Subcutaneous abdominal adipose tissue (tissue), 5 donors: Measurements from ENCODE around the gene CTNNA3.

ENCODE experiments used
- H3K27ac ChIP-seq: one replicate; pipeline ENCODE4 v1.7.0; 2013; ENCODE audit warnings: low read depth, mild to moderate bottlenecking, inconsistent platforms, low read length, moderate library complexity
- H3K27me3 ChIP-seq, 5 donors: one replicate each; pipeline ENCODE4 v1.7.0; 2013; ENCODE audit warnings: low read length in 5 of 5, inconsistent platforms in 1 of 5; ENCODE audit not compliant: control insufficient read depth in 5 of 5, insufficient read depth in 4 of 5
- H3K36me3 ChIP-seq, 5 donors: one replicate each; pipeline ENCODE4 v1.7.0; 2013; ENCODE audit warnings: low read length in 5 of 5; ENCODE audit not compliant: control insufficient read depth in 5 of 5, insufficient read depth in 5 of 5
- H3K4me1 ChIP-seq, 5 donors: one replicate each; pipeline ENCODE4 v1.7.0; 2013; ENCODE audit warnings: low read length in 5 of 5, mild to moderate bottlenecking in 3 of 5, moderate library complexity in 1 of 5; ENCODE audit not compliant: control insufficient read depth in 5 of 5, insufficient read depth in 5 of 5
- H3K4me3 ChIP-seq, 5 donors: one replicate each; pipeline ENCODE4 v1.7.0; 2013; ENCODE audit warnings: low read length in 5 of 5, low read depth in 1 of 5
- H3K9ac ChIP-seq, 5 donors: one replicate each; pipeline ENCODE4 v1.7.0; 2013; ENCODE audit warnings: low read length in 5 of 5, mild to moderate bottlenecking in 4 of 5, moderate library complexity in 3 of 5
- H3K9me3 ChIP-seq, 5 donors: one replicate each; pipeline ENCODE4 v1.7.0; 2013; ENCODE audit warnings: low read length in 5 of 5; ENCODE audit not compliant: control insufficient read depth in 5 of 5
- donor health status: healthy.
- donor health status: healthy.
- donor health status: healthy.
- donor health status: healthy.
- donor health status: healthy.

The CTNNA3 gene

GRCh38 chr10:66958466-66958865 lies 737.5 kb downstream of the CTNNA3 start:
- H3K27me3 ChIP-seq = no peaks in the 10 kb centered on the region
- H3K9ac ChIP-seq = peak overlapping the region in 3 of 5 donors; percentile 6 to 74 (median 49)
- H3K27ac ChIP-seq = peak overlapping the region; percentile 12
- peaks cover 0 to 33% (median 20%) of the 10 kb centered on the region in 5 donors for H3K4me1 ChIP-seq
- H3K4me3 ChIP-seq = peak overlapping the region; percentile 32 to 70 (median 52)
- no peaks in the 10 kb centered on the region for H3K36me3 ChIP-seq
- H3K9me3 ChIP-seq = no peaks in the 10 kb centered on the region

DNA sequence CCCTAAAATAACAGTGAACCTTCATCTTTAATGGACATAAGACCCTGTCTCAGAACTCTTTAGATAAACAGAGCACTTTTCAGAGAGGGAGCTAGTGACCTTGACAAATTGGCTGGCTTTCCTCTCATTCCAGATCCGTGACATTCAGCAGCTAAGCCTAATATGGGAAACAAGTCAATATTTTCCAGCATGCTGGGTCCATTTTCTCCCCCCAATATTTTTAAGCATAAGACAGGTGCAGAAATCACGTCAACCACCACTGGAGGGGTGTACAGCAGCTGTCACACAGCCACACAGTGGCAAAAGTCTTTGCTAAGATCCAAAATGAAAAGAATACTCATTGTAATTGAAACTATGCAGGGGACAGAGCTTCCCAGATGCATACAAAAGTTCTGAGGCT lies 744.1 kb downstream of the CTNNA3 start:
- no peak overlapping the region for H3K27ac ChIP-seq
- H3K4me1 ChIP-seq = peaks cover 0 to 9% (median 6%) of the 10 kb centered on the region in 5 donors
- H3K9me3 ChIP-seq = no peaks in the 10 kb centered on the region
- no peak overlapping the region for H3K4me3 ChIP-seq
- H3K9ac ChIP-seq = no peak overlapping the region
- no peaks in the 10 kb centered on the region for H3K36me3 ChIP-seq
- H3K27me3 ChIP-seq = no peaks in the 10 kb centered on the region

- Histone ChIP-seq H3K27me3 (no peaks in the 10 kb centered on the region), H3K27ac (no peak overlapping the region), H3K36me3 (no peaks in the 10 kb centered on the region), H3K4me1 (no peaks in the 10 kb centered on the region), H3K9ac (no peak overlapping the region), H3K4me3 (no peak overlapping the region), H3K9me3 (no peaks in the 10 kb centered on the region)
Measured at GRCh38 chr10:66943590-66943989, 752.4 kb downstream of the CTNNA3 start.

DNA sequence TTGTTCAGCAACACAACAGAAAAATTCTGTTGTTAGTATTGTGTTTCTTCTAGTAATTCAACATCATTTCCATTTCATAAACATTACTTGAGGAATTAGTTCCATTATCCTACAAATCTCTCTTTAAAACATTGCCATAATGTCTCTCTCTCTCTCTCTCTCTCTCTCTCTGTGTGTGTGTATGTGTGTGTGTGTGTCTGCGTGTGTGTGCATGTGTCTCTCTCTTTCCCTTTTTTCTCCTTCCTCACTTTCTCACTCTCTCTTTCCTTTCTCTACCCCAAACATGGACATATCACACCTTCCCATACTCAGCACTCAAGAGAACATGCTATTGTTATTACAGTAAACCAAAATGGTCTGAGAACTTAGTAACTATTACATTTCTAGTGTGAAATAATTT lies 753.6 kb downstream of the CTNNA3 start:
- no peaks in the 10 kb centered on the region for H3K27me3 ChIP-seq
- no peak overlapping the region for H3K9ac ChIP-seq
- H3K9me3 ChIP-seq = no peaks in the 10 kb centered on the region
- no peak overlapping the region for H3K27ac ChIP-seq
- H3K36me3 ChIP-seq = no peaks in the 10 kb centered on the region
- H3K4me3 ChIP-seq = no peak overlapping the region
- H3K4me1 ChIP-seq = no peaks in the 10 kb centered on the region

- Histone ChIP-seq H3K4me1 (no peaks in the 10 kb centered on the region), H3K27ac (no peak overlapping the region), H3K27me3 (no peaks in the 10 kb centered on the region), H3K9ac (no peak overlapping the region), H3K4me3 (no peak overlapping the region), H3K9me3 (no peaks in the 10 kb centered on the region), H3K36me3 (no peaks in the 10 kb centered on the region)
Measured at GRCh38 chr10:66941491-66941890, 754.5 kb downstream of the CTNNA3 start.

GRCh38 chr10:66940965-66941364 lies 755.0 kb downstream of the CTNNA3 start:
- H3K36me3 ChIP-seq = no peaks in the 10 kb centered on the region
- no peak overlapping the region for H3K27ac ChIP-seq
- no peaks in the 10 kb centered on the region for H3K4me1 ChIP-seq
- H3K9me3 ChIP-seq = no peaks in the 10 kb centered on the region
- no peak overlapping the region for H3K9ac ChIP-seq
- no peak overlapping the region for H3K4me3 ChIP-seq
- H3K27me3 ChIP-seq = no peaks in the 10 kb centered on the region

DNA sequence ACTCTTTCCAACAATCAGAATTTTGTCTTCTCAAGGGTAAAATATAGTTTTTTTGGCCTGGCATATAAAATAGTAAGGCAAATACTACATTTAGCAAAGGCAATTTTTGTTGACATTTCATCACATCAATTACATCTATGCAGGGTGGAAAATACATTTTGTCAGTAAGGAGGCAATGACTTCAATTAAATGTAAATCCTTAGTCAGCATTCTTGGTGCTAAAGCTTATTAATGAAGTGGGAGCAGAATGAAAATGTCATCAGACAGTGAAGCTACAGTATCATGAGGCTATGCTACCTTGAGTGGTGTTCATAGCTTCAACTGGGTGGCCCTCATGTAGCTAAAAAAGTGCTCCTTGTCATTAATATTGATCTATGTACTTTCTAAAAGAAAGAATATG lies 761.3 kb downstream of the CTNNA3 start:
- peaks cover 0 to under 1% (median 0%) of the 10 kb centered on the region in 5 donors for H3K27me3 ChIP-seq
- H3K9me3 ChIP-seq = no peaks in the 10 kb centered on the region
- H3K36me3 ChIP-seq = no peaks in the 10 kb centered on the region
- H3K27ac ChIP-seq = no peak overlapping the region
- H3K4me3 ChIP-seq = no peak overlapping the region
- no peaks in the 10 kb centered on the region for H3K4me1 ChIP-seq
- H3K9ac ChIP-seq = no peak overlapping the region

DNA sequence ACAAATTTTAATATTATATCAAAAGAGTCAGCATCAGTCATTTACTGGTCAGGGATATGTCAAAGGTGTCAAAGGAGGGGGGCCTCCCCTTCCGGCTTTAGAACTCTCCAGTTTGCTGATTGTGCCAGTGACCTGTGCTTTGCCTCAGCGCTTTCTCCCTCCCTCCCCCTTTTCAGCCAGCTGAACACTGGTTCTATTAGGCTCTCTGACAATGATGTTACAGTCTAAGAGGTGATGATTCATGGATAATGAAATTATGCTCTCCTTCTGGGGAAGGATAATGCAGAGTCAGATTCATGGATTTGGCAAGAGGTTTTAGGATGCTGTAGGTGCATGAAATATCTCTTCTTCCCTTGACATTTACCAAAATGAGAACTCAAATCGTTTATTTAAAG lies 764.0 kb downstream of the CTNNA3 start:
- no peaks in the 10 kb centered on the region for H3K9me3 ChIP-seq
- peaks cover 0 to 5% (median 0%) of the 10 kb centered on the region in 5 donors for H3K4me1 ChIP-seq
- H3K36me3 ChIP-seq = no peaks in the 10 kb centered on the region
- H3K27me3 ChIP-seq = peaks cover 10 to 27% (median 23%) of the 10 kb centered on the region in 5 donors
- H3K9ac ChIP-seq = no peak overlapping the region
- no peak overlapping the region for H3K27ac ChIP-seq
- H3K4me3 ChIP-seq = no peak overlapping the region

DNA sequence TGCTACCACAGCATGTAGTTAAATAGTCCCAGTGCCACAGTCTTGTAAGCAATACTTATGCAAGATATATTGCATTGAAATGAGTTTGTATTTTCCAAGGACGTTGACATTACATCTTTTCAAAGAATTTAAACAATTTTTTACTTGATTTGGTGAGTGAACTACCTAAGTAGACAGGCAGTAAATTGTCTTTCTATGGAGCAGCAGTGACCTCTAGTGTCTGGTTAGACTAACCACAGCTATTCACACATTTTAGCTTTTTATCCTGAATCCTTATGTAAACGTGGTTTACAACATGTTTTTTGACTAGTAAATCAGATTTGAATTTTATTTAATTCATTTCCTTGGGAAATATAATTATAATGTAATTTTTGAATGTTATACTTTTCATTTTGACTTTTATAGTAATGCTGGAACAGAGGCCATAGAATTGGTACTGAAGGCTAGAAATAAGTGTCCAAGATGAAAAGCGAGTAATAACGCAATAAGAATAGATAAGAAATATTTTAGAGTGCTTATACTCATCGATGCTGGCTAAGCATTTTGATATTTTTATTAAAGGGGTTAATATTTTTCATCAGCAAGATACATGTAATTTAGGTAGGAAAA lies 764.6 kb downstream of the CTNNA3 start:
- no peaks in the 10 kb centered on the region for H3K9me3 ChIP-seq
- H3K27ac ChIP-seq = no peak overlapping the region
- H3K4me3 ChIP-seq = no peak overlapping the region
- H3K27me3 ChIP-seq = peaks cover 13 to 29% (median 26%) of the 10 kb centered on the region in 5 donors
- H3K9ac ChIP-seq = no peak overlapping the region
- peaks cover 0 to 5% (median 0%) of the 10 kb centered on the region in 5 donors for H3K4me1 ChIP-seq
- no peaks in the 10 kb centered on the region for H3K36me3 ChIP-seq

DNA sequence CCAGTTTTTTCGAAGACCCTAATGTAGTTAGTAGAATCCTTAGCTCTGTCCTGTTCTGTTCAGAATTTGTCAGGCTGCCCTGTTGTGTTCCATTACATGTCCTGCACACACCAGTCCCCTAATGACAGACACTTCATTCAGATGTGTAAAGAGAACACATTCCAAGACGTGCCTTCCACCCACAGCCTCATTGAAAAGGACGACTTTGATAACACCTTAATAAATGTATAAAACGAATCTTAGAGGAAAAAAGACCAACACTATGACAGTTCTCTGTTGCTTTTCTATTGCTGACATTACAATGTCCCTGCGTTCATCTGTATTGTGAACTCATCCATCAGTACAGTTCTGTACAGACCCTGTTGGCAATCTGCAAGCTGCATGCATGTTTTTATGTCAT lies 766.6 kb downstream of the CTNNA3 start:
- H3K4me3 ChIP-seq = no peak overlapping the region

More for the DNA sequence above, 766.6 kb downstream of the CTNNA3 start:
- Histone ChIP-seq H3K4me1 (peaks cover 0 to 10% (median 6%) of the 10 kb centered on the region in 5 donors), H3K27ac (no peak overlapping the region), H3K9ac (no peak overlapping the region), H3K27me3 (peaks cover 13 to 35% (median 26%) of the 10 kb centered on the region in 5 donors), H3K36me3 (no peaks in the 10 kb centered on the region), H3K9me3 (no peaks in the 10 kb centered on the region)
